Psoas muscle (tissue), 8 donors: ENCODE results near the gene SOWAHB. TPM values are rescaled to one million over a fixed set of nuclear protein-coding genes. Genes with fewer than 3 reads are reported as not detected.

Experiments
- ATAC-seq, 4 donors: fragments of 200-7000 bp; cut with Tn5 transposase; one replicate each; pipeline ENCODE4 v1.9.1; 2020; ENCODE audit warnings: moderate library complexity in 3 of 4, mild to moderate bottlenecking in 2 of 4
- DNase-seq, 2 donors: peaks; one replicate each; pipeline ENCODE4 v3.0.0-alpha.2; 2020
- H3K27ac ChIP-seq: fragments of 200-600 bp; one replicate; pipeline ENCODE4 v1.8.0; 2022
- H3K27me3 ChIP-seq, 3 donors: fragments of 200-600 bp in 1 of 3; one replicate each; pipeline versions ENCODE4 v1.6.1 to v1.8.0; 2013 to 2022; ENCODE audit warnings: low read length in 2 of 3, mild to moderate bottlenecking in 2 of 3, moderate library complexity in 1 of 3; ENCODE audit not compliant: insufficient read depth in 3 of 3
- H3K36me3 ChIP-seq, 2 donors: fragments of 200-600 bp in 1 of 2; one replicate each; pipeline versions ENCODE4 v1.6.1 to v1.8.0; 2013 to 2022; ENCODE audit warnings: low read depth in 1 of 2, mild to moderate bottlenecking in 1 of 2, moderate library complexity in 1 of 2; ENCODE audit not compliant: insufficient read depth in 1 of 2
- H3K4me1 ChIP-seq: fragments of 200-600 bp; one replicate; pipeline ENCODE4 v1.8.0; 2022
- H3K4me3 ChIP-seq: fragments of 200-600 bp; one replicate; pipeline ENCODE4 v1.8.0; 2022; ENCODE audit warnings: mild to moderate bottlenecking
- H3K9me3 ChIP-seq: fragments of 200-600 bp; one replicate; pipeline ENCODE4 v1.8.0; 2022
- WGBS, 3 donors: extraction: QIAGEN DNeasy Blood & Tissue Kit; methylation state at CpG; one replicate each; pipeline versions ENCODE4 v1.1.6 to v1.1.7; 2013; 5-methylcytosine and 5-hydroxymethylcytosine counted together
- intact Hi-C, 2 donors: fragments of 100-400 bp; cut with DNase I; formaldehyde crosslinking; loops; one replicate each; pipeline versions ENCODE4 v1.11.0 to v1.14.2; 2022
- polyA plus RNA-seq, 3 donors: library from polyadenylated mRNA; stranded (reverse); fragments of 200-250 nt; gene quantifications; one replicate each; pipeline ENCODE4 v1.2.3, GENCODE V29; 2013
- total RNA-seq, 4 donors: library from RNA; stranded (reverse); fragmentation: NEBNext Ultra II Directional in 2 of 4; extraction: Animal tissue kit (Norgen Biotek cat#: 25700) in 2 of 4; gene quantifications; one replicate each; pipeline versions ENCODE4 v1.2.1 to v1.2.4, GENCODE V29; 2021 to 2023
- TF ChIP-seq, protein P1 (sequence below): fragments of 200-600 bp; IDR thresholded peaks from one replicate; pipeline ENCODE4 v1.8.0; 2022; ENCODE audit warnings: antibody characterized with exemption
- donor health status: healthy with polysubstance abuse.
- donor health status: DM: no; HTN: no; CAD: no; lungs with moderate emphysema.
- donor health status: Bipolar disorder and iron deficiency.
- donor health status: healthy.
- donor health status: DM: yes; HTN: yes; CAD: no.
- donor health status: DM: no; HTN: no; CAD: no.
- donor health status: DM: no; HTN: no; CAD: no.
- donor health status: DM: yes; HTN: yes; CAD: no.

The SOWAHB gene
- total and polyA plus RNA-seq, 7 donors: 0.03 to 0.09 TPM; not detected in 5

DNA sequence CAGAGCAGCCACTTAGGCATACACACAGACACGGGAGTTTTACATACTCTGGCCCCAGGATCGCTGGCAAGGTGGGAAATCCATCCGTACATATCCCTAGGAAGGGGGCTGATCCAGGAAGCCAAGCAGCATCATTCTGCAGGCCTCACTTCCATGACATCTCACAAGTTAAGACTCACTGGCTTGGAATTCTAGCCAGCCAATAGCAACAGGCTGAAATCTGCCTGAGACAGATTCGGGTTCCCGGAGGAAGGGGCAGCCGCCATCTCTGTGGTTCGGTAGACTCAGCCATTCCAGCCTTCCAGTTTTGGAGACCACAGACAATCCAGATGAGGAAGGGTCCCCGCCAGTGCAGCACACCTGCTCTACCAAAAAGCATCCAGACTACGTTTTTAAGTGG is 31.3 kb downstream of the SOWAHB start:
- 89 to 92% (median 90%) methylated on average over 9 of the region's 9 CpGs for WGBS, 3 donors
- Histone ChIP-seq H3K4me1 (no peaks in the 10 kb centered on the region), H3K9me3 (no peaks in the 10 kb centered on the region), H3K27me3 (no peaks in the 10 kb centered on the region), H3K36me3 (no peaks in the 10 kb centered on the region), H3K4me3 (no peak overlapping the region), H3K27ac (no peak overlapping the region)
- ATAC-seq: no peak
- TF ChIP-seq, protein P1, sequence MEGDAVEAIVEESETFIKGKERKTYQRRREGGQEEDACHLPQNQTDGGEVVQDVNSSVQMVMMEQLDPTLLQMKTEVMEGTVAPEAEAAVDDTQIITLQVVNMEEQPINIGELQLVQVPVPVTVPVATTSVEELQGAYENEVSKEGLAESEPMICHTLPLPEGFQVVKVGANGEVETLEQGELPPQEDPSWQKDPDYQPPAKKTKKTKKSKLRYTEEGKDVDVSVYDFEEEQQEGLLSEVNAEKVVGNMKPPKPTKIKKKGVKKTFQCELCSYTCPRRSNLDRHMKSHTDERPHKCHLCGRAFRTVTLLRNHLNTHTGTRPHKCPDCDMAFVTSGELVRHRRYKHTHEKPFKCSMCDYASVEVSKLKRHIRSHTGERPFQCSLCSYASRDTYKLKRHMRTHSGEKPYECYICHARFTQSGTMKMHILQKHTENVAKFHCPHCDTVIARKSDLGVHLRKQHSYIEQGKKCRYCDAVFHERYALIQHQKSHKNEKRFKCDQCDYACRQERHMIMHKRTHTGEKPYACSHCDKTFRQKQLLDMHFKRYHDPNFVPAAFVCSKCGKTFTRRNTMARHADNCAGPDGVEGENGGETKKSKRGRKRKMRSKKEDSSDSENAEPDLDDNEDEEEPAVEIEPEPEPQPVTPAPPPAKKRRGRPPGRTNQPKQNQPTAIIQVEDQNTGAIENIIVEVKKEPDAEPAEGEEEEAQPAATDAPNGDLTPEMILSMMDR: no peak
- no peak for DNase-seq
- intact Hi-C loops: no loop called here

DNA sequence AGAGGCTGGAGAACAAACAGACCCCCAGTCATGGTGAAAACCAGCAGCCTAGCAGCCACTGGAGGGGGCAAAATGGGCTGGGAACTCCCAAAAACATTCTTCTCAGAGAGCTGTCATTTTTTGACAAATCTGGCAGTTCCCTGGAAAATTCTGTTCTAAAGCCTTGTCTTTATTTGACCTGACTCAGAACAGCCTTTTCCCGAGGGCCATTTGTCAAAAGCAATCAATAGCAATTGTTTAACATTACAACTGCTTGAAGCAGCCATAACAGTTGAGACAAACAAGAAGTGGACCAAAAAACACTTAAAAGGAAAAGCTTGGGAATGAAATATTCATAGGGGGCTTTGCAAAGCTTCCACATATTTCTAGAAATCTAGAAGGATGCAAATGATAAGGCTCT is 39.6 kb downstream of the SOWAHB start:
- H3K27ac ChIP-seq: no peak overlapping the region
- no peak for ATAC-seq
- no peaks in the 10 kb centered on the region for H3K9me3 ChIP-seq
- no peak for DNase-seq
- no peaks in the 10 kb centered on the region for H3K36me3 ChIP-seq
- WGBS, 3 donors: 57 to 77% (median 67%) methylated on average over 1 of the region's 1 CpG
- no peak overlapping the region for H3K4me3 ChIP-seq
- TF ChIP-seq, protein P1: no peak
- no peaks in the 10 kb centered on the region for H3K4me1 ChIP-seq
- intact Hi-C loops: no loop called here
- H3K27me3 ChIP-seq: no peaks in the 10 kb centered on the region

DNA sequence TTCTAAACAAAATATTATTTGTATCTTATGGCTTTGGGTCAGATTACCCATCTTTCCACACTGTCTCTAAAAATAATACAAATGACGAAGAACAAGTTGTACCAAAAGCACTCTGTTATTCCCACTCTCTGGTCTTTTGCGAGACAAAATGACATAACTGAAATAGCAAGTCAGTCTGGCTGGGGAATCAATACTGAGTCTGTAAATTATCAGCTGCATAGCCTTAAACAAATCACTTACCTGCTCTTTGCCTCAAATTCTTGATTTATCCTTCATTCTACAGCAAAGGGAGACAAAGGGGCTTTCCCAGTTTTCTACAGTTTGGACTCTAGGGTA is 40.9 kb downstream of the SOWAHB start:
- WGBS, 3 donors: 37 to 53% (median 47%) methylated on average over 2 of the region's 2 CpGs
- H3K36me3 ChIP-seq: no peaks in the 10 kb centered on the region
- no peaks in the 10 kb centered on the region for H3K9me3 ChIP-seq
- TF ChIP-seq, protein P1: no peak
- no peak overlapping the region for H3K27ac ChIP-seq
- H3K27me3 ChIP-seq: no peaks in the 10 kb centered on the region
- H3K4me1 ChIP-seq: no peaks in the 10 kb centered on the region
- ATAC-seq: no peak
- no peak overlapping the region for H3K4me3 ChIP-seq
- intact Hi-C loops: no loop called here
- DNase-seq: no peak

DNA sequence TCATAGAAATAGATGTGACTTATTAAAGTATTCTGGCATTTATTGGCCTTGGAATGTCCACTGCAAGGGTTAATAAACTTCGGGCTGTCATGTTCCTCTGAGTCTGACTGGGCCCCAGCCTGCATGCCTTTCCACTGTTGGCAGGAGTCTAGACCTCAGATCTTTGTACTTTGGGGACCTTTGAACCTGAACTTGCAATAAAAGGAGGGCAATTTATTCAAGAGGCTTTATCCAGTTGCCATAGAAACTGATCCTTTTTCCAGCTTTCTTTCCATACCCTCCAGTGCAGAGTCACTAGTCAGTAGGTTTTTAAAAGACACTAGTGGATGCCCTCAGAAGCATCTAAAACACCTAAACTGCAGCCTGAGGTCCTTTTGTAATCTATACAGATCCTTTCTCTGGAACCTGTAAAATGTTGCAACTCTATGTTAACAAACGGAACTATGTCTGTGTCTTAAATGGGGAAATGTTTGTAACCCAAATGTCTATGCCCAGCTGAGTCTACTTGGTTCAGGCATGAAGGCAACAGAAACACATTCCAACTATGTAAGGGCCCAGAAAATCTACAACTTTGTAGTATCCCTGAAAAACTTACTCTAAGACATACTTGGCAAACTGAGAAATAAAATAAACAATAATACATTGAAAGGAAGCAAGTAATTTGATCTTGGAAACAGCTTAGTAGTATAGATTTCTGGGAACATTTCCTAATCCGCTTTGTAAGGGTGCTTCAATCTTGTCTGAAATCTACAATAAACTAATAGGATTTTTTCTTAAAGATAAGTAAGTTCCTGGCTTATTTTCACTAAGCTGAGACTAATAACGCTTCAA is 41.5 kb downstream of the SOWAHB start:
- Histone ChIP-seq H3K4me3 (no peak overlapping the region), H3K27ac (no peak overlapping the region), H3K9me3 (no peaks in the 10 kb centered on the region), H3K4me1 (no peaks in the 10 kb centered on the region), H3K36me3 (no peaks in the 10 kb centered on the region), H3K27me3 (no peaks in the 10 kb centered on the region)
- intact Hi-C loops: no loop called here
- ATAC-seq: no peak
- TF ChIP-seq, protein P1: no peak
- 42 to 53% (median 46%) methylated on average over 4 of the region's 4 CpGs for WGBS, 3 donors
- DNase-seq: no peak

DNA sequence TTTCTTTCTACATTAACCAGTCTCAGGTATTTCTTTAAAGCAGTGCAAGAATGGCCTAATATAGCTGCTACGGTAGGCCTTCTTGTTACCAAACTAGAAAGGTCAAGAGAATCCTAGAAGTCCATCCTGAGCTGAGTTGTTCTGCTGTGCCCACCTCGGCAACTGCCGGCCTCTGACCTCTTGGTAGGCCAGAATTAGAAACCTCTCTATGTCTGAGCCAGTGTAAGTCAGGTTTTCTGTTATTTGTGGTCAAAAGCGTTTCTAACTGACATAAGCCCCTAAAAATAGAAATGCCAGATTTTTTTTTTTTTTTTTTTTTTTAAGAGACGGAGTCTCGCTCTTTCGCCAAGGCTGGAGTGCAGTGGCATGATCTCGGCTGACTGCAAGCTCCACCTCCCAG is 43.1 kb downstream of the SOWAHB start:
- H3K27ac ChIP-seq: no peak overlapping the region
- TF ChIP-seq, protein P1: no peak
- intact Hi-C loops: no loop called here
- H3K36me3 ChIP-seq: no peaks in the 10 kb centered on the region
- H3K4me3 ChIP-seq: no peak overlapping the region
- H3K9me3 ChIP-seq: no peaks in the 10 kb centered on the region
- WGBS, 3 donors: 79 to 83% (median 80%) methylated on average over 6 to 8 of the region's 8 CpGs
- H3K4me1 ChIP-seq: no peaks in the 10 kb centered on the region
- no peaks in the 10 kb centered on the region for H3K27me3 ChIP-seq
- no peak for ATAC-seq
- DNase-seq: no peak
